Stimulated activated naive CD8-positive, alpha-beta T cell treated with anti-CD3 and anti-CD28 coated beads, Interleukin-15, amount 100 ng/mL, for 72 hours (primary cell): ENCODE measurements around the gene ZNF597.
A peak's percentile ranks its signal among the peaks of the same experiment; 100 is the strongest.
"Not testable (repeated sequence)": the region's sequence is repeated elsewhere in the genome, so short reads cannot be mapped to it uniquely, and the experiment has no call there.

ENCODE experiments used
- ATAC-seq: fragments of 150-1000 bp; cut with Tn5 transposase; 2 replicates; pipeline ENCODE4 v1.10.0; 2021; ENCODE audit warnings: mild to moderate bottlenecking, moderate library complexity
- DNase-seq, 2 donors: peaks; one replicate each; pipeline ENCODE4 v3.0.0; 2021 to 2022
- H3K27ac Mint-ChIP-seq, 2 donors: one replicate each; pipeline ENCODE4 v1.8.0; 2022; ENCODE audit warnings: mild to moderate bottlenecking in 2 of 2, mixed read lengths in 2 of 2, moderate library complexity in 2 of 2
- H3K27me3 Mint-ChIP-seq: one replicate; pipeline ENCODE4 v1.8.0; 2022; ENCODE audit warnings: mixed read lengths
- H3K4me1 Mint-ChIP-seq: one replicate; pipeline ENCODE4 v1.8.0; 2022; ENCODE audit warnings: mild to moderate bottlenecking, mixed read lengths
- H3K4me3 Mint-ChIP-seq, 2 donors: one replicate each; pipeline ENCODE4 v1.8.0; 2022; ENCODE audit warnings: mild to moderate bottlenecking in 2 of 2, mixed read lengths in 2 of 2, moderate library complexity in 1 of 2
- H3K9me3 Mint-ChIP-seq, 2 donors: one replicate each; pipeline ENCODE4 v1.8.0; 2022; ENCODE audit warnings: mixed read lengths in 2 of 2

ZNF597 gene

GRCh38 chr16:3480901-3481695, 37.8 kb upstream of the ZNF597 start:
- H3K4me3 Mint-ChIP-seq = no peak overlapping the region
- H3K9me3 Mint-ChIP-seq = no peaks in the 10 kb centered on the region
- H3K27ac Mint-ChIP-seq = peak overlapping the region in 1 of 2 donors; percentile 93
- ATAC-seq (no peak), DNase-seq (no peak)
- H3K27me3 Mint-ChIP-seq = no peaks in the 10 kb centered on the region
- H3K4me1 Mint-ChIP-seq = peaks cover 30% of the 10 kb centered on the region

- peaks cover 44% of the 10 kb centered on the region for H3K4me1 Mint-ChIP-seq
- H3K4me3 Mint-ChIP-seq = peak overlapping the region in 1 of 2 donors; percentile 22
- H3K9me3 Mint-ChIP-seq = no peaks in the 10 kb centered on the region
- H3K27me3 Mint-ChIP-seq = no peaks in the 10 kb centered on the region
- DNase-seq (peak in 1 of 2 donors; percentile 50), ATAC-seq (peak; percentile 85)
- peak overlapping the region in 1 of 2 donors; percentile 78 for H3K27ac Mint-ChIP-seq
Measured at GRCh38 chr16:3479654-3480216, 36.4 kb upstream of the ZNF597 start.

GRCh38 chr16:3478242-3478925, 35.1 kb upstream of the ZNF597 start:
- ATAC-seq = no peak
- peaks cover 50% of the 10 kb centered on the region for H3K4me1 Mint-ChIP-seq
- peaks cover 0 to 1% of the 10 kb centered on the region in 2 donors for H3K9me3 Mint-ChIP-seq
- H3K27me3 Mint-ChIP-seq = no peaks in the 10 kb centered on the region
- no peak for DNase-seq
- H3K27ac Mint-ChIP-seq = peak overlapping the region in 1 of 2 donors; percentile 80
- H3K4me3 Mint-ChIP-seq = no peak overlapping the region

- Mint-ChIP-seq H3K27ac (peak overlapping the region; percentile 37 to 48), H3K27me3 (no peaks in the 10 kb centered on the region), H3K9me3 (peaks cover 0 to 8% of the 10 kb centered on the region in 2 donors), H3K4me3 (no peak overlapping the region), H3K4me1 (peaks cover 65% of the 10 kb centered on the region)
- ATAC-seq (no peak), DNase-seq (no peak)
Measured at GRCh38 chr16:3476409-3476808, 33.1 kb upstream of the ZNF597 start.

GRCh38 chr16:3475604-3476375, 32.5 kb upstream of the ZNF597 start:
- Mint-ChIP-seq H3K9me3 (peaks cover 0 to 8% of the 10 kb centered on the region in 2 donors), H3K4me1 (peaks cover 62% of the 10 kb centered on the region), H3K27ac (peak overlapping the region in 1 of 2 donors; percentile 59), H3K4me3 (no peak overlapping the region), H3K27me3 (no peaks in the 10 kb centered on the region)
- DNase-seq (no peak), ATAC-seq (no peak)

- not testable (repeated sequence) for ATAC-seq, H3K27me3 Mint-ChIP-seq, H3K9me3 Mint-ChIP-seq, DNase-seq, H3K4me3 Mint-ChIP-seq
- H3K4me1 Mint-ChIP-seq = peaks cover 64% of the 10 kb centered on the region
- H3K27ac Mint-ChIP-seq = peak overlapping the region in 1 of 2 donors; percentile 53
Measured at GRCh38 chr16:3474870-3475269, 31.6 kb upstream of the ZNF597 start.

- no peak for ATAC-seq
- Mint-ChIP-seq H3K9me3 (peaks cover 0 to 8% of the 10 kb centered on the region in 2 donors), H3K27ac (peak overlapping the region; percentile 53 to 66), H3K27me3 (no peaks in the 10 kb centered on the region), H3K4me1 (peaks cover 64% of the 10 kb centered on the region), H3K4me3 (no peak overlapping the region)
- no peak for DNase-seq
Measured at GRCh38 chr16:3474136-3474779, 31.0 kb upstream of the ZNF597 start.

- H3K9me3 Mint-ChIP-seq = not testable (repeated sequence)
- Mint-ChIP-seq H3K27ac (peak overlapping the region in 1 of 2 donors; percentile 54), H3K4me1 (peaks cover 65% of the 10 kb centered on the region)
Measured at GRCh38 chr16:3473596-3473943, 30.3 kb upstream of the ZNF597 start.

GRCh38 chr16:3472878-3473595, 29.7 kb upstream of the ZNF597 start:
- peak; percentile 54 for ATAC-seq
- Mint-ChIP-seq H3K27ac (peak overlapping the region; percentile 54 to 87), H3K4me3 (no peak overlapping the region), H3K4me1 (peaks cover 66% of the 10 kb centered on the region), H3K9me3 (peaks cover 0 to 8% of the 10 kb centered on the region in 2 donors), H3K27me3 (no peaks in the 10 kb centered on the region)
- DNase-seq = no peak

More at GRCh38 chr16:3473596-3473943, 30.3 kb upstream of the ZNF597 start:
- not testable (repeated sequence) for H3K27me3 Mint-ChIP-seq, H3K4me3 Mint-ChIP-seq, ATAC-seq, DNase-seq

- peak overlapping the region in 1 of 2 donors; percentile 54 for H3K27ac Mint-ChIP-seq
- H3K4me1 Mint-ChIP-seq = peaks cover 80% of the 10 kb centered on the region
- ATAC-seq = no peak
- peaks cover 0 to 8% of the 10 kb centered on the region in 2 donors for H3K9me3 Mint-ChIP-seq
- DNase-seq = no peak
- no peak overlapping the region for H3K4me3 Mint-ChIP-seq
- H3K27me3 Mint-ChIP-seq = no peaks in the 10 kb centered on the region
Measured at GRCh38 chr16:3471518-3472176, 28.3 kb upstream of the ZNF597 start.

- H3K4me1 Mint-ChIP-seq = peaks cover 81% of the 10 kb centered on the region
Measured at GRCh38 chr16:3470723-3471122, 27.4 kb upstream of the ZNF597 start.

GRCh38 chr16:3469736-3470135, 26.4 kb upstream of the ZNF597 start:
- H3K4me3 Mint-ChIP-seq = no peak overlapping the region
- H3K27me3 Mint-ChIP-seq = no peaks in the 10 kb centered on the region
- H3K9me3 Mint-ChIP-seq = peaks cover 0 to 8% of the 10 kb centered on the region in 2 donors
- H3K4me1 Mint-ChIP-seq = peaks cover 81% of the 10 kb centered on the region
- DNase-seq = no peak
- ATAC-seq = no peak
- H3K27ac Mint-ChIP-seq = no peak overlapping the region

More at GRCh38 chr16:3470723-3471122, 27.4 kb upstream of the ZNF597 start:
- ATAC-seq (no peak), DNase-seq (no peak)
- peaks cover 0 to 8% of the 10 kb centered on the region in 2 donors for H3K9me3 Mint-ChIP-seq
- H3K27me3 Mint-ChIP-seq = no peaks in the 10 kb centered on the region
- no peak overlapping the region for H3K4me3 Mint-ChIP-seq
- peak overlapping the region in 1 of 2 donors; percentile 33 for H3K27ac Mint-ChIP-seq

- Mint-ChIP-seq H3K9me3 (peaks cover 0 to 7% of the 10 kb centered on the region in 2 donors), H3K27me3 (no peaks in the 10 kb centered on the region), H3K4me1 (peaks cover 87% of the 10 kb centered on the region), H3K4me3 (no peak overlapping the region), H3K27ac (no peak overlapping the region)
- DNase-seq = no peak
- no peak for ATAC-seq
Measured at GRCh38 chr16:3468501-3468900, 25.2 kb upstream of the ZNF597 start.

- H3K4me3 Mint-ChIP-seq = no peak overlapping the region
- no peak overlapping the region for H3K27ac Mint-ChIP-seq
- DNase-seq (no peak), ATAC-seq (peak; percentile 20)
- no peaks in the 10 kb centered on the region for H3K27me3 Mint-ChIP-seq
- peaks cover 81% of the 10 kb centered on the region for H3K4me1 Mint-ChIP-seq
- peaks cover 0 to 2% of the 10 kb centered on the region in 2 donors for H3K9me3 Mint-ChIP-seq
Measured at GRCh38 chr16:3467921-3468320, 24.6 kb upstream of the ZNF597 start.
